NCI-H460 (cell line): ENCODE results near the gene ASCL4. TPM values are rescaled to one million over a fixed set of nuclear protein-coding genes. Genes with fewer than 3 reads are reported as not detected.

Experiments
- total RNA-seq: library from RNA; depleted of rRNA; stranded (reverse); fragments of >200 nt; shearing (Covaris generic); gene quantifications from 2 replicates; pipeline ENCODE4 v1.2.3, GENCODE V29; 2014; rRNA removed

ASCL4 gene
- total RNA-seq, 1 experiment from 2014 or later = not detected

Other genes with a start within 250 kb of the ASCL4 start
- gene PWP1, start 88.9 kb upstream of the ASCL4 start, total RNA-seq = 79.4 and 88.3 TPM in 2 replicates
- 21.3 and 23.6 TPM in 2 replicates for gene PRDM4, start 13.6 kb upstream of the ASCL4 start, total RNA-seq